ENCODE results near the gene CR1. TPM values are rescaled to one million over a fixed set of nuclear protein-coding genes. Genes with fewer than 3 reads are reported as not detected.
"Not testable (repeated sequence)": the region's sequence is repeated elsewhere in the genome, so short reads cannot be mapped to it uniquely, and the experiment has no call there.

CR1 gene
- total RNA-seq, 2 experiments from 2014 or later: 0.14 to 0.18 TPM

DNA sequence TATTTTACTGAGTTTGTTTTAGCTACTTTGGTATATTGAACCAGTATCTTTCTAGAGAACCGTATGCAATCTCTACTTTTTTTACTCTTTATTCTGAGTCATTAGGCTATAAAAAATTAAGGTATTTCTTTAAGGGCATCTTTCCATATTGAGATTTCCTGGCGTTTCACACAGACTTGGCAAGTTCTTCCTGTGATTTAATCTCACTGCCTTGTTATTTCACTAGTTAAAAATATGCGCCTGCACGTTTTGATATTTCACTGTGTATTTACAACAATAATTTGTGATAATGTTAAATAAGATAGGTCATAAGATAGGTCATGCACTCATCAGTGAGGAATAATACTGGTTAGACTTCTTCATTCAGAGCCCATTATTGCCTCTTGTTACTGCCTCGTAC is 132.8 kb downstream of the CR1 start:
- POLR2A ChIA-PET: no interaction called here
- Mint-ChIP-seq H3K9me3 (no peaks in the 10 kb centered on the region), H3K4me3 (no peak overlapping the region), H3K36me3 (ENCODE audit: low read depth) (no peaks in the 10 kb centered on the region), H3K4me1 (ENCODE audit: low read depth) (no peaks in the 10 kb centered on the region), H3K27me3 (no peaks in the 10 kb centered on the region), H3K27ac (no peak overlapping the region)
- CTCF ChIA-PET: interaction anchor here (1.1 kb wide), 1 partner anchor 11 kb away, joined by 4 read pairs; no protein-coding TSS in a partner anchor
- TF ChIP-seq, protein P1, sequence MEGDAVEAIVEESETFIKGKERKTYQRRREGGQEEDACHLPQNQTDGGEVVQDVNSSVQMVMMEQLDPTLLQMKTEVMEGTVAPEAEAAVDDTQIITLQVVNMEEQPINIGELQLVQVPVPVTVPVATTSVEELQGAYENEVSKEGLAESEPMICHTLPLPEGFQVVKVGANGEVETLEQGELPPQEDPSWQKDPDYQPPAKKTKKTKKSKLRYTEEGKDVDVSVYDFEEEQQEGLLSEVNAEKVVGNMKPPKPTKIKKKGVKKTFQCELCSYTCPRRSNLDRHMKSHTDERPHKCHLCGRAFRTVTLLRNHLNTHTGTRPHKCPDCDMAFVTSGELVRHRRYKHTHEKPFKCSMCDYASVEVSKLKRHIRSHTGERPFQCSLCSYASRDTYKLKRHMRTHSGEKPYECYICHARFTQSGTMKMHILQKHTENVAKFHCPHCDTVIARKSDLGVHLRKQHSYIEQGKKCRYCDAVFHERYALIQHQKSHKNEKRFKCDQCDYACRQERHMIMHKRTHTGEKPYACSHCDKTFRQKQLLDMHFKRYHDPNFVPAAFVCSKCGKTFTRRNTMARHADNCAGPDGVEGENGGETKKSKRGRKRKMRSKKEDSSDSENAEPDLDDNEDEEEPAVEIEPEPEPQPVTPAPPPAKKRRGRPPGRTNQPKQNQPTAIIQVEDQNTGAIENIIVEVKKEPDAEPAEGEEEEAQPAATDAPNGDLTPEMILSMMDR (IDR thresholded peaks at IDR 0.05): no peak
- DNase-seq (no peak), ATAC-seq (no peak)
- intact Hi-C loops (cut with micrococcal nuclease): no loop called here

DNA sequence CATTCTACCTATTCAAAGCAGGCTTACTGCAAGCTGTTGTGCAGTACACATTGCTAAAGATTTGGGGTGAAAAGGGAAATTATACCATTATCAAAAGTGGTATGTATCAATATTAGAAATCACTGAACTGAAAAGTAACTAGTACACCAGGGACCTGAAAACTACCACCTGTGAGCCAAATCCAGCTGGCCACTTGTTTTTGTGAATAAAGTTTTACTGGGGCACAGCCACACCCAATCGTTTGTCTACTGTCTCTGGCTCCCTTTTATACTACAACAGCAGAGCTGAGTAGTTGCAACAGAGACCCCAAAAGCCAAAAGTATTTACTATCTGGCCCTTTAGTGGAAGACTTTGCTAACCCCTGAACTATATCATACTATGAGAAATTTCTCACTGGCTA is 135.2 kb downstream of the CR1 start:
- Mint-ChIP-seq H3K27me3 (no peaks in the 10 kb centered on the region), H3K27ac (no peak overlapping the region), H3K4me1 (ENCODE audit: low read depth) (no peaks in the 10 kb centered on the region), H3K4me3 (no peak overlapping the region), H3K36me3 (ENCODE audit: low read depth) (no peaks in the 10 kb centered on the region), H3K9me3 (no peaks in the 10 kb centered on the region)
- TF ChIP-seq, protein P1 (IDR thresholded peaks at IDR 0.05): no peak
- intact Hi-C loops (cut with micrococcal nuclease): no loop called here
- ChIA-PET CTCF (interaction anchor here (3.0 kb wide), 1 partner anchor 11 kb away, joined by 12 read pairs; no protein-coding TSS in a partner anchor), POLR2A (no interaction called here)
- no peak for ATAC-seq
- no peak for DNase-seq

DNA sequence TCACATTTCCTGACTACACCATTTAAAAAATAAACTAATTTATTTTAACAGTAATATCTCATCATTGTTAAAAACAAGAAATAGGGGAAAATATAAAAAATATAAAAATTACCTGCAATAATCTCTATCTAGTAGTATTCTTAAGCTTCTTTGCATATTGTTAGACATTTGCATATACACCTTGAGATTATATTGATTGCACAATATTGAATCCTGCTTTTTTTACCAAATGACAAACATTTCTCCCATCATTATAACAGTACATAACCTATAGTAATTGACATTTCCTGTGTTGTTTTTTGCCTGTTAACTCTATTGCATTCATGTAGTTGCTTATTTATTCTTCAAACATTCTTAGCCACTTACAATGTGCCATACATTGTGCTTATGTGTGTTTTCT is 137.3 kb downstream of the CR1 start:
- intact Hi-C loops (cut with micrococcal nuclease): no loop called here
- no peaks in the 10 kb centered on the region for H3K4me1 Mint-ChIP-seq (ENCODE audit: low read depth)
- CTCF ChIA-PET: no interaction called here

DNA sequence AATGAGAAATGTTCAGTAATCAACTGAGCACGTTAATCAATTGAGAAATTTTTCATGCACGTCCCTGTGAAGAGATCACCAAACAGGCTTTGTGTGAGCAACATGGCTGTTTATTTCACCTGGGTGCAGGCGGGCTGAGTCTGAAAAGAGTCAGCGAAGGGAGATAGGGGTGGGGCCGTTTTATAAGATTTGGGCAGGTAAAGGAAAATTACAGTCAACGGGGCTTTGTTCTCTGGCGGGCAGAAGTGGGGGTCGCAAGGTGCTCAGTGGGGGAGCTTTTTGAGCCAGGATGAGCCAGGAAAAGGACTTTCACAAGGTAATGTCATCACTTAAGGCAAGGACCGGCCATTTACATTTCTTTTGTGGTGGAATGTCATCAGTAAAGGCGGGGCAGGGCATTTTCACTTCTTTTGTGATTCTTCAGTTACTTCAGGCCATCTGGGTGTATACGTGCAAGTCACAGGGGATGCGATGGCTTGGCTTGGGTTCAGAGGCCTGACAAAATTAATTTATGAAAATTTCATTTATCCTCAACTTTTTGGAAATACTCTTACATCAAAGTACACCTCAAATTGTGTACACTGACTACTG is 137.8 kb downstream of the CR1 start:
- H3K27ac Mint-ChIP-seq; intact Hi-C loops (cut with micrococcal nuclease); H3K4me1 Mint-ChIP-seq (ENCODE audit: low read depth); DNase-seq; H3K4me3 Mint-ChIP-seq; POLR2A ChIA-PET; ATAC-seq; H3K36me3 Mint-ChIP-seq (ENCODE audit: low read depth); H3K27me3 Mint-ChIP-seq; H3K9me3 Mint-ChIP-seq; CTCF ChIA-PET: not testable (repeated sequence)

More for the DNA sequence above, 137.3 kb downstream of the CR1 start:
- H3K4me3 Mint-ChIP-seq: no peak overlapping the region
- no peak for ATAC-seq
- H3K9me3 Mint-ChIP-seq: no peaks in the 10 kb centered on the region
- POLR2A ChIA-PET: no interaction called here
- TF ChIP-seq, protein P1 (IDR thresholded peaks at IDR 0.05): no peak
- H3K27ac Mint-ChIP-seq: no peak overlapping the region
- H3K36me3 Mint-ChIP-seq (ENCODE audit: low read depth): no peaks in the 10 kb centered on the region
- H3K27me3 Mint-ChIP-seq: no peaks in the 10 kb centered on the region
- DNase-seq: no peak

DNA sequence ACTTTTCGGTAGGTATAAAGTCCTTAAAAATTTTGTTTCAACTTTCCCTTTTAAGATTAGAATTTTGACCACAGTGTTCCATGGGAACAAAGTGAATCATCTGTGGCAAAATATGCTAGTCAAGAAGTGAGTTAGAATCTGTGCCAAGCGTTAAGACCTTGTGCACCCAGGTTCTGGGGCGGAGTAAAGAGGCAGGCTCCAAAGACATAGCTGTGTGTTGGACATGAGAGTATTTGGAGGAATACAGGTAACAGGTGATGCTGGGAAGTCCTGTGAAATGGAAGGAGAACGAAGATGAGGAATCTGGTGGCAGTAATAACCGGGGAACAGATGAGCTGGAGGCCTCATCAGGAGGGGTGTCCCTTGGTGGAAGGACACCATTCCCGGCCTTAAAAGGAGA is 138.3 kb downstream of the CR1 start:
- intact Hi-C loops (cut with micrococcal nuclease); ATAC-seq; POLR2A ChIA-PET; H3K27ac Mint-ChIP-seq; H3K9me3 Mint-ChIP-seq; DNase-seq; H3K4me1 Mint-ChIP-seq (ENCODE audit: low read depth); H3K4me3 Mint-ChIP-seq; H3K27me3 Mint-ChIP-seq; H3K36me3 Mint-ChIP-seq (ENCODE audit: low read depth); CTCF ChIA-PET: not testable (repeated sequence)

DNA sequence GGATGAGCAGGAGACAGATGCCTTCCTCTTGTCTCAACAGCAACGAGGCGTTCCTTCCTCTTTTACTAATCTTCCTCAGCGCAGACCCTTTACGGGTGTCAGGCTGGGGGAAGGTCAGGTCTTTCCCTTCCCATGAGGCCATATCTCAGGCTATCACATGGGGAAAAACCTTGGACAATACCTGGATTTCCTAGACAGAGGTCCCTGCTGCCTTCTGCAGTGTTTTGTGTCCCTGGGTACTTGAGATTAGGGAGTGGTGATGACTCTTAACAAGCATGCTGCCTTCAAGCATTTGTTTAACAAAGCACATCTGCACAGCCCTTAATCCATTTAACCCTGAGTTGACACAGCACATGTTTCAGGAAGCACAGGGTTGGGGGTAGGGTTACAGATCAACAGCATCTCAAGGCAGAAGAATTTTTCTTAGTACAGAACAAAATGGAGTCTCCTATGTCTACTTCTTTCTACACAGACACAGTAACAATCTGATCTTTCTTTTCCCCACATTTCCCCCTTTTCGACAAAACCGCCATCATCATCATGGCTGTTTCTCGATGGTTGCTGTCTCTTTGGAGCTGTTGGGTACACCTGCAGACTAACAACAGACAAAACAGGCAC is 139.7 kb downstream of the CR1 start:
- H3K9me3 Mint-ChIP-seq; DNase-seq; H3K27me3 Mint-ChIP-seq; H3K36me3 Mint-ChIP-seq (ENCODE audit: low read depth); H3K4me3 Mint-ChIP-seq; ATAC-seq; H3K27ac Mint-ChIP-seq; POLR2A ChIA-PET; CTCF ChIA-PET; intact Hi-C loops (cut with micrococcal nuclease); H3K4me1 Mint-ChIP-seq (ENCODE audit: low read depth): not testable (repeated sequence)

DNA sequence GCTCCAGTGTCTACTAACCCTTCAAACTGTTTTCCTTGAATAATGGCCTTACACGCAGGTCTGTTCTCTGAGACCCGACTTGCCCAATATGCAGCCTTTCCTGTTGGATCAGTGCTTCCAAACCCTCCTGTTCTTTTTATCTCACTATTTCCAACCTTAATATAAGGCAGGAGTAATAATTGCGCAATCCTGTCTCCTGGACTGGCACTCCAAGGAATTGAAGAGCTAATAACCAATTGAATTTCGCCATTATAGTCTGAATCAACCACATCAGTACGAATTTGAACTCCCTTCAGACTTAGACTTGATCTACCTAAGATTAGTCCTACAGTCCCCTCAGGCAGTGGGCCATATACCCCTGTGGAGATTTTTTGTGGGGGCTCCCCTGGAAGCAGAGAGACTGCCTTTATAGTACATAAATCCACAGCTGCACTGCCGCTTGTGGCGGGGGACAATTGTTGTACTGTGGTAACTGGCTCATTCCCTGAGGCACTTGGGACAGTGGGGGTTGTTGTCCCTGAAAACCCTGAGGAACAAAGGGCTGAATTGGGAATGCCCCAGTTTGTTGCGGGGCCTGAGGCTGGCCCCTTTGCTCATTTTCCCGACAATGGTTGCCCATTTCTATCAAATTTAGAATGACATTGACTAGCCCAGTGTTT is 142.7 kb downstream of the CR1 start:
- H3K9me3 Mint-ChIP-seq; CTCF ChIA-PET; intact Hi-C loops (cut with micrococcal nuclease); POLR2A ChIA-PET; H3K27me3 Mint-ChIP-seq; H3K36me3 Mint-ChIP-seq (ENCODE audit: low read depth); H3K27ac Mint-ChIP-seq; H3K4me1 Mint-ChIP-seq (ENCODE audit: low read depth); ATAC-seq; H3K4me3 Mint-ChIP-seq; DNase-seq: not testable (repeated sequence)

DNA sequence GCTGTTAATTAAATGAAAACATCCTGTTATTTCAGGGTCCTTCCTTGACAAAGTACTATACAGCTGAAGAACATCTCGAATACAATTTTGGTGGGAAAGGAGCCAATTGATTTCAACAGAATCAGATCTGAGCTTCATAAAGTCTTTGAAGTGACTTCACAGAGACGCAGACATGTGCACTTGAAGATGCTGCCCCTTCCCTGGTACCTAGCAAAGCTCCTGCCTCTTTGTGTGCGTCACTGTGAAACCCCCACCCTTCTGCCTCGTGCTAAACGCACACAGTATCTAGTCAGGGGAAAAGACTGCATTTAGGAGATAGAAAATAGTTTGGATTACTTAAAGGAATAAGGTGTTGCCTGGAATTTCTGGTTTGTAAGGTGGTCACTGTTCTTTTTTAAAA is 143.4 kb downstream of the CR1 start:
- POLR2A ChIA-PET; intact Hi-C loops (cut with micrococcal nuclease); CTCF ChIA-PET; H3K36me3 Mint-ChIP-seq (ENCODE audit: low read depth); H3K9me3 Mint-ChIP-seq; H3K4me3 Mint-ChIP-seq; ATAC-seq; DNase-seq; H3K27me3 Mint-ChIP-seq; H3K27ac Mint-ChIP-seq; H3K4me1 Mint-ChIP-seq (ENCODE audit: low read depth): not testable (repeated sequence)

Data from activated CD8-positive, alpha-beta T cell treated with anti-CD3 and anti-CD28 coated beads for 36 hours (primary cell).